ENCODE results near the gene MIB1.
"Not testable (repeated sequence)": the region's sequence is repeated elsewhere in the genome, so short reads cannot be mapped to it uniquely, and the experiment has no call there.

Gene MIB1

GRCh38 chr18:21735452-21736015, 5.1 kb upstream of the MIB1 start:
- TF ChIP-seq NFRKB (IDR thresholded peaks at IDR 0.05) (no peak), ARNT (IDR thresholded peaks at IDR 0.05) (no peak), ELF4 (IDR thresholded peaks at IDR 0.05) (no peak), SP1 (IDR thresholded peaks at IDR 0.05) (no peak), FOXM1 (IDR thresholded peaks at IDR 0.05; ENCODE audit: borderline replicate concordance) (no peak), ZNF384 (IDR thresholded peaks at IDR 0.05) (no peak), L3MBTL2 (conservative IDR thresholded peaks at IDR 0.05) (no peak), LEF1 (IDR thresholded peaks at IDR 0.05; ENCODE audit: borderline replicate concordance) (no peak), BHLHE40 (IDR thresholded peaks at IDR 0.05; ENCODE audit: borderline replicate concordance) (no peak), CTBP1 (IDR thresholded peaks at IDR 0.05; ENCODE audit: borderline replicate concordance) (no peak), FOXA1 (IDR thresholded peaks at IDR 0.05) (no peak), FOXK2 (IDR thresholded peaks at IDR 0.05) (no peak), SUZ12 (IDR thresholded peaks at IDR 0.05) (no peak)
- TF ChIP-seq, protein P1, sequence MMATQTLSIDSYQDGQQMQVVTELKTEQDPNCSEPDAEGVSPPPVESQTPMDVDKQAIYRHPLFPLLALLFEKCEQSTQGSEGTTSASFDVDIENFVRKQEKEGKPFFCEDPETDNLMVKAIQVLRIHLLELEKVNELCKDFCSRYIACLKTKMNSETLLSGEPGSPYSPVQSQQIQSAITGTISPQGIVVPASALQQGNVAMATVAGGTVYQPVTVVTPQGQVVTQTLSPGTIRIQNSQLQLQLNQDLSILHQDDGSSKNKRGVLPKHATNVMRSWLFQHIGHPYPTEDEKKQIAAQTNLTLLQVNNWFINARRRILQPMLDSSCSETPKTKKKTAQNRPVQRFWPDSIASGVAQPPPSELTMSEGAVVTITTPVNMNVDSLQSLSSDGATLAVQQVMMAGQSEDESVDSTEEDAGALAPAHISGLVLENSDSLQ (IDR thresholded peaks at IDR 0.05), result no peak
- ChIA-PET CTCF (no interaction called here), POLR2A (interaction anchor here (1.0 kb wide), 1 partner anchor 123 kb away, joined by 3 read pairs; the partner anchor contains the start of gene SNRPD1)
- no peak for DNase-seq (ENCODE audit: extremely low spot score)

GRCh38 chr18:21736926-21737325, 3.7 kb upstream of the MIB1 start:
- CTCF ChIA-PET; POLR2A ChIA-PET; DNase-seq (ENCODE audit: extremely low spot score): not testable (repeated sequence)

DNA sequence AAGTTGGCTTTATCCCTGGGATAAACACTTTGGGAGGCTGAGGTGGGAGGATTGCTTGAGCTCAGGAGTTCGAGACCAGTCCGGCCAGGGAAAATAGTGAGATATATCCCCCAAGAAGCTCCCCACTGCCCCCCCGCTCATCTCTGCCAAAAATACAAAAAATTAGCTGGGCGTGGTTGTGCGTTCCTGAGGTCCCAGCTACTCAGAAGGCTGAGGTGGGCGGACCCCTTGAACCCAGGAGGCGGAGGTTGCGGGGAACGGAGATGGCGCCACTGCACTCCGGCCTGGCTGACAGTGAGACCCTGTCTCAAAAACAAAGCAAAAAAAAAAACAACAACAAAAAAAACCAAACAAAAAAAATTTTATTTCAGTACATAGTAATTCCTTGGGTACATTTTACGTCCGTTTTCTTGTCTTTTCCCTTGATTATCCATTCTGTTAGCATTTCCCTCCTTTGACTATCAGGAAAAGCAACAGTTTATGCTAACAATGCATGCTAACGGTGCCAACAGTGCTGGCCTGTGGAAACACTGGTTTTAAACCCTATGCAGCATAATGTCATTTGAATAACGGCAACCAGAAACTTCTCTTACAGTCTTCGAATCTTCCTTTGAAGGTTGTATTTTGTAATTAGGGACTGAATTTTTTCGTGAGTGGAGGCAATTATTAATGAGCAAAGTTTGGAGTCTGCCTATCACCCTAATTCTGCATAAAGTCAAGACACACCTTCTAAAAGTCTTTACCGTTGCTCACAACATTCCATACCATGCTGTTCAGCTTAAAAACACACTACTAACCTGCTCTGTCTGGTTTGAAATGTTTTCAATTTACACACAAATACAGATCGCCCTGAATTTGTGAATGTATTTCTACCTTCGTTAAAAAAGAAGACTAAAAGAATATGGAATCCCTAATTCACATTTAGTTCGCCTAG, 721 bp upstream of the MIB1 start:
- CTCF ChIA-PET, result interaction anchor here (1.0 kb wide), 1 partner anchor 9 kb away, joined by 4 read pairs; no protein-coding TSS in a partner anchor
- POLR2A ChIA-PET, result interaction anchor here (0.6 to 3.4 kb wide), 26 partner anchors 9 to 628 kb away, joined by 3 to 30 read pairs (median 4); partner anchors contain the start of genes ABHD3, ESCO1, ROCK1 and SNRPD1
- no peak for DNase-seq (ENCODE audit: extremely low spot score)
- TF ChIP-seq FOXM1 (IDR thresholded peaks at IDR 0.05; ENCODE audit: borderline replicate concordance) (no peak), BHLHE40 (IDR thresholded peaks at IDR 0.05; ENCODE audit: borderline replicate concordance) (no peak), HDGF (IDR thresholded peaks at IDR 0.05; ENCODE audit: borderline replicate concordance) (no peak), SP1 (IDR thresholded peaks at IDR 0.05) (no peak), SUZ12 (IDR thresholded peaks at IDR 0.05) (no peak)
- TF ChIP-seq, protein P1 (IDR thresholded peaks at IDR 0.05), result no peak

- POLR2A ChIA-PET, result interaction anchor here (1.3 to 3.4 kb wide), 6 partner anchors 37 to 144 kb away, joined by 4 to 30 read pairs (median 6); partner anchors contain the start of genes ABHD3 and ESCO1
- DNase-seq (ENCODE audit: extremely low spot score), result no peak
- CTCF ChIA-PET, result no interaction called here
- TF ChIP-seq FOXM1 (IDR thresholded peaks at IDR 0.05; ENCODE audit: borderline replicate concordance) (no peak), NFRKB (IDR thresholded peaks at IDR 0.05) (no peak), ZNF384 (IDR thresholded peaks at IDR 0.05) (no peak), SUZ12 (IDR thresholded peaks at IDR 0.05) (no peak), LEF1 (IDR thresholded peaks at IDR 0.05; ENCODE audit: borderline replicate concordance) (no peak), ARNT (IDR thresholded peaks at IDR 0.05) (no peak), TARDBP (IDR thresholded peaks at IDR 0.05) (no peak), FOXK2 (IDR thresholded peaks at IDR 0.05) (no peak), HDGF (IDR thresholded peaks at IDR 0.05; ENCODE audit: borderline replicate concordance) (no peak), BHLHE40 (IDR thresholded peaks at IDR 0.05; ENCODE audit: borderline replicate concordance) (no peak), L3MBTL2 (conservative IDR thresholded peaks at IDR 0.05) (no peak), CTBP1 (IDR thresholded peaks at IDR 0.05; ENCODE audit: borderline replicate concordance) (no peak), SP1 (IDR thresholded peaks at IDR 0.05) (no peak), FOXA1 (IDR thresholded peaks at IDR 0.05) (no peak), ELF4 (IDR thresholded peaks at IDR 0.05) (no peak)
- TF ChIP-seq, protein P1 (IDR thresholded peaks at IDR 0.05), result no peak
Observed at GRCh38 chr18:21741312-21741561, 645 bp downstream of the MIB1 start.

DNA sequence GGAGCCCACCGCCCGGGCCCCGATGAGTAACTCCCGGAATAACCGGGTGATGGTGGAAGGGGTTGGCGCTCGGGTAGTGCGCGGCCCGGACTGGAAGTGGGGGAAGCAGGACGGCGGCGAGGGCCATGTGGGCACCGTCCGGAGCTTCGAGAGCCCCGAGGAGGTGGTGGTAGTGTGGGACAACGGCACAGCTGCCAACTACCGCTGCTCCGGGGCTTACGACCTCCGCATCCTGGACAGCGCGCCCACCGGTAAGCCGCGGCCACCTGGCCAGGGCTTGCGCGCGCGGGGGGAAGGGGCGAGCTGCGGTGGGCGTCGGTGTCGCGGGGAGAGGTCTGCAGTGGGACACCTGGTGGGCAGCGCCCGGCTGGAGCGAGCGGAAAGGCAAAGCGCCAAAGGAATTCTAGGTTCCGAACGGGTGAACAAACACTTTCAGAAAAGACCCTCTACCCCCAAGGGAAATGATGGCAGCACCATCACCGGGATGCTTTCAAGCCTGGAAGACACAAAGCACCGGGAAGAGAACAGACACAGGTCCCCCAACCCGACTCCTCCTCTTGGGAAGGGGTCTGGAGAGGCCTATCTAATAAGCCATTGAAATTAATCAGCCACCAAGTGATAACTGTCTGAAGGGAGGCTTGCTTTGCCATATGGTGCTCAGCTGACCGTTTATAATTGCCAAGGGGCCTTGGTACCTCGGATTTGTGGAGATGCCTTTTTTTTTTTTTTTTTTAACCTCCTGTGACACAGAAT, 1.1 kb downstream of the MIB1 start:
- peak; percentile 19 for DNase-seq (ENCODE audit: extremely low spot score)
- CTCF ChIA-PET, result interaction anchor here (1.4 to 1.9 kb wide), 2 partner anchors 13 to 141 kb away, joined by 3 to 6 read pairs; partner anchors contain the start of gene ESCO1

More for the DNA sequence above, 1.1 kb downstream of the MIB1 start:
- TF ChIP-seq ARNT (IDR thresholded peaks at IDR 0.05) (no peak), FOXM1 (IDR thresholded peaks at IDR 0.05; ENCODE audit: borderline replicate concordance) (no peak), ZNF384 (IDR thresholded peaks at IDR 0.05) (peak; percentile 76), SP1 (IDR thresholded peaks at IDR 0.05) (no peak), BHLHE40 (IDR thresholded peaks at IDR 0.05; ENCODE audit: borderline replicate concordance) (no peak), TARDBP (IDR thresholded peaks at IDR 0.05) (no peak), FOXK2 (IDR thresholded peaks at IDR 0.05) (no peak), L3MBTL2 (conservative IDR thresholded peaks at IDR 0.05) (0 out of 2 replicates have a peak, but pooled peaks have one; percentile 23), FOXA1 (IDR thresholded peaks at IDR 0.05) (no peak)
- TF ChIP-seq, protein P1 (IDR thresholded peaks at IDR 0.05), result no peak
- POLR2A ChIA-PET, result interaction anchor here (1.3 to 3.4 kb wide), 7 partner anchors 10 to 144 kb away, joined by 4 to 30 read pairs (median 6); partner anchors contain the start of genes ABHD3 and ESCO1
